PC-3 (cell line): ENCODE data around the gene BAIAP2L1. TPM values are rescaled to one million over a fixed set of nuclear protein-coding genes. Genes with fewer than 3 reads are reported as not detected.
A peak's percentile ranks its signal among the peaks of the same experiment; 100 is the strongest.

Source experiments
- ATAC-seq: fragments of 200-7000 bp; cut with Tn5 transposase; 2 replicates; pipeline ENCODE4 v1.9.1; 2020; ENCODE audit warnings: mild to moderate bottlenecking, moderate library complexity
- BruUV-seq: library from RNA; stranded (reverse); fragments of 400-500 nt; replicated peaks from 2 replicates; lab custom pipeline; 2021; lab: Mats Ljungman, UMichigan
- CTCF ChIA-PET: fragments of 300-600 bp; sonication (Branson Sonifier 250); formaldehyde crosslinking; loops from one replicate; lab custom pipeline; 2022; ENCODE audit warnings: antibody characterized with exemption; lab: Charles Lee
- POLR2A ChIA-PET: fragments of 300-600 bp; sonication (Branson Sonifier 250); formaldehyde crosslinking; loops from one replicate; lab custom pipeline; 2022; ENCODE audit warnings: antibody characterized with exemption; ENCODE audit not compliant: unreplicated experiment; lab: Charles Lee
- DNase-seq: peaks from one replicate; pipeline ENCODE4 v3.0.0-alpha.2; 2015
- H2AFZ ChIP-seq: fragments of 300-600 bp; sonication (generic); 2 replicates; pipeline ENCODE4 v1.6.0; 2016; ENCODE audit warnings: antibody characterized with exemption, low read length
- H3F3A ChIP-seq: fragments of 300-600 bp; sonication (generic); one replicate; pipeline ENCODE4 v1.6.0; 2017; ENCODE audit warnings: antibody characterized with exemption, low read length, control low read depth, mild to moderate bottlenecking; ENCODE audit not compliant: unreplicated experiment
- H3K27ac ChIP-seq: fragments of 300-600 bp; sonication (generic); 2 replicates; pipeline ENCODE4 v1.5.1; 2016; ENCODE audit warnings: mild to moderate bottlenecking, low read length
- H3K27me3 ChIP-seq: fragments of 300-600 bp; sonication (generic); 2 replicates; pipeline ENCODE4 v1.6.1; 2016; ENCODE audit warnings: low read length, mixed read lengths
- H3K36me3 ChIP-seq: fragments of 300-600 bp; sonication (generic); 2 replicates; pipeline ENCODE4 v1.6.1; 2016; ENCODE audit warnings: low read depth, mixed run types, low read length, mixed read lengths
- H3K4me1 ChIP-seq: fragments of 300-600 bp; sonication (generic); 2 replicates; pipeline ENCODE4 v1.5.1; 2016; ENCODE audit warnings: low read length; ENCODE audit not compliant: insufficient read depth
- H3K4me2 ChIP-seq: fragments of 300-600 bp; sonication (generic); 2 replicates; pipeline ENCODE4 v1.6.0; 2016; ENCODE audit warnings: low read length
- H3K4me3 ChIP-seq: fragments of 300-600 bp; sonication (generic); 2 replicates; pipeline ENCODE4 v1.5.1; 2016; ENCODE audit warnings: mild to moderate bottlenecking, low read length, mixed read lengths
- H3K79me2 ChIP-seq: fragments of 300-600 bp; sonication (generic); 2 replicates; pipeline ENCODE4 v1.6.1; 2017; ENCODE audit warnings: low read length, mixed read lengths
- H3K9ac ChIP-seq: fragments of 300-600 bp; sonication (generic); 2 replicates; pipeline ENCODE4 v1.6.0; 2016; ENCODE audit warnings: mild to moderate bottlenecking, low read length
- H3K9me2 ChIP-seq: fragments of 300-600 bp; sonication (generic); replicated peaks from 2 replicates; pipeline ENCODE4 v1.6.1; 2016; ENCODE audit warnings: mixed run types, low read length, mixed read lengths
- H3K9me3 ChIP-seq: fragments of 300-600 bp; sonication (generic); 2 replicates; pipeline ENCODE4 v1.6.1; 2016; ENCODE audit warnings: low read length, mixed read lengths
- H4K20me1 ChIP-seq: fragments of 300-600 bp; sonication (generic); 2 replicates; pipeline ENCODE4 v1.6.1; 2016; ENCODE audit warnings: low read length, mixed read lengths
- EZH2 ChIP-seq: fragments of 300-600 bp; sonication (generic); IDR thresholded peaks from one replicate; pipeline ENCODE4 v1.6.1; 2017; ENCODE audit warnings: antibody characterized with exemption, mild to moderate bottlenecking, low read length; ENCODE audit not compliant: unreplicated experiment
- EZH2phosphoT487 ChIP-seq: fragments of 300-600 bp; sonication (generic); IDR thresholded peaks from 2 replicates; pipeline ENCODE4 v1.6.1; 2018; ENCODE audit warnings: mild to moderate bottlenecking, antibody characterized with exemption, low read length, borderline replicate concordance
- intact Hi-C: fragments of 100-400 bp; cut with micrococcal nuclease; formaldehyde crosslinking; loops from 2 replicates; pipeline ENCODE4 v1.9.0; 2023
- total RNA-seq: library from RNA; depleted of rRNA; stranded (reverse); fragments of >200 nt; gene quantifications from 2 replicates; pipeline ENCODE4 v1.2.3, GENCODE V29; 2014
- TF ChIP-seq, protein P1 (sequence below): fragments of 300-600 bp; sonication (generic); conservative IDR thresholded peaks from 2 replicates; pipeline ENCODE4 v1.5.1; 2017; ENCODE audit warnings: antibody characterized with exemption, low read depth, mild to moderate bottlenecking, low read length

Gene BAIAP2L1
- total RNA-seq, 1 experiment from 2014 or later = 18.9 TPM

DNA sequence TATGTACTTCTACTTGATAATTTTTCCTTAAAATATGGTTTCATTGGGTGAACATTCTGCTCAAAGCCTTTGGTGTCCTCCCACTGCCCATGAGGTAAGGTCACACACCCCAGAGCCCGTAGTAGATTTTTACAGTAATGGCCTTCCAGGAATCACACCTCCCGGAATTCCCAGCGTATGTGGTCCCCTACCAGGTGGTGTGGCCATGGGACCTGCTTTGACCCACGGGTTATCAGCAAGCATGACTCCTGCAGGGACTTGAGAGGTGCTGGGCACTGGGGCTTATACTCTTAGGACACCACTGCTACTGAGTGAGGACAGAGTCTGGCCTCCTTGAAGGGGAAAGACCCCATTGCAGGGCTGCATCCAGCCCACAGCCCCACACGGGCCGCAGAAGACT, 42.2 kb downstream of the BAIAP2L1 start:
- CTCF ChIA-PET = interaction anchor here (0.6 kb wide), 1 partner anchor 73 kb away, joined by 6 read pairs; no protein-coding TSS in a partner anchor
- no peak for DNase-seq

DNA sequence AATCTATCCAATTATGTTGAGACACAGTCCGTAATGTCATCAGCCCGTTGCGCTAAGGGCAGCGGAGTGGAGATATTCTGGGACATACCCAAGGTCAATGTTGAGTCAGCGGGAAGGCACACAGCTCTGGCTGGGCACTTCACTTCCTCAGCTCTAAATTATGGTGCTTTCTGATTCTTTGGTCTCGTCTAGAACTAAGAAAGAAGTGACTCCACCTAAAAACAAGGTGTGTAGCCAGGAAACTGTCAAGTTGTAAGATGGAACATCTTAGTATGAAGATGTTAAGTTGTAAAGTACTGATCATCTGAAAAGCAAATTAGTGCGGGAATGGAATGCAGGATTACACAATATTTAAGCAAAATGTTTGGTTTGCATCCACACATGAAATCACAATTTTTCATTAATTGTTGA, 43.1 kb downstream of the BAIAP2L1 start:
- no peaks in the 10 kb centered on the region for H4K20me1 ChIP-seq
- peak; percentile 37 for ATAC-seq
- H3K79me2 ChIP-seq = peaks cover 8% of the 10 kb centered on the region; the same call in 1 of the 2 replicates
- H3K27me3 ChIP-seq = no peaks in the 10 kb centered on the region
- H3F3A ChIP-seq = no peaks in the 10 kb centered on the region
- no peaks in the 10 kb centered on the region for H3K9me3 ChIP-seq
- CTCF ChIA-PET = no interaction called here
- no peak overlapping the region for H3K4me3 ChIP-seq
- peaks cover 35% of the 10 kb centered on the region for H3K4me1 ChIP-seq
- H3K27ac ChIP-seq = peak overlapping the region; percentile 27; the same call in 1 of the 2 replicates
- BruUV-seq = no TSS peak
- POLR2A ChIA-PET = interaction anchor here (0.6 kb wide), 1 partner anchor 43 kb away, joined by 5 read pairs; the partner anchor contains the start of gene BAIAP2L1
- peak; percentile 63 for DNase-seq
- no peaks in the 10 kb centered on the region for H3K9me2 ChIP-seq
- intact Hi-C loops = no loop called here
- H3K36me3 ChIP-seq = peaks cover 15% of the 10 kb centered on the region; the same call in 1 of the 2 replicates
- TF ChIP-seq EZH2phosphoT487 (no peak), EZH2 (no peak)
- TF ChIP-seq, protein P1, sequence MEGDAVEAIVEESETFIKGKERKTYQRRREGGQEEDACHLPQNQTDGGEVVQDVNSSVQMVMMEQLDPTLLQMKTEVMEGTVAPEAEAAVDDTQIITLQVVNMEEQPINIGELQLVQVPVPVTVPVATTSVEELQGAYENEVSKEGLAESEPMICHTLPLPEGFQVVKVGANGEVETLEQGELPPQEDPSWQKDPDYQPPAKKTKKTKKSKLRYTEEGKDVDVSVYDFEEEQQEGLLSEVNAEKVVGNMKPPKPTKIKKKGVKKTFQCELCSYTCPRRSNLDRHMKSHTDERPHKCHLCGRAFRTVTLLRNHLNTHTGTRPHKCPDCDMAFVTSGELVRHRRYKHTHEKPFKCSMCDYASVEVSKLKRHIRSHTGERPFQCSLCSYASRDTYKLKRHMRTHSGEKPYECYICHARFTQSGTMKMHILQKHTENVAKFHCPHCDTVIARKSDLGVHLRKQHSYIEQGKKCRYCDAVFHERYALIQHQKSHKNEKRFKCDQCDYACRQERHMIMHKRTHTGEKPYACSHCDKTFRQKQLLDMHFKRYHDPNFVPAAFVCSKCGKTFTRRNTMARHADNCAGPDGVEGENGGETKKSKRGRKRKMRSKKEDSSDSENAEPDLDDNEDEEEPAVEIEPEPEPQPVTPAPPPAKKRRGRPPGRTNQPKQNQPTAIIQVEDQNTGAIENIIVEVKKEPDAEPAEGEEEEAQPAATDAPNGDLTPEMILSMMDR = no peak
- no peak overlapping the region for H2AFZ ChIP-seq
- no peak overlapping the region for H3K9ac ChIP-seq
- peak overlapping the region; percentile 16 for H3K4me2 ChIP-seq

More for the DNA sequence above, 42.2 kb downstream of the BAIAP2L1 start:
- no peak overlapping the region for H3K27ac ChIP-seq
- H3K27me3 ChIP-seq = no peaks in the 10 kb centered on the region
- no TSS peak for BruUV-seq
- no peak overlapping the region for H2AFZ ChIP-seq
- intact Hi-C loops = no loop called here
- H3K9me3 ChIP-seq = no peaks in the 10 kb centered on the region
- no peak overlapping the region for H3K4me2 ChIP-seq
- POLR2A ChIA-PET = no interaction called here
- peaks cover 32% of the 10 kb centered on the region for H3K4me1 ChIP-seq
- peaks cover 15% of the 10 kb centered on the region; the same call in 1 of the 2 replicates for H3K36me3 ChIP-seq
- ATAC-seq = no peak
- H3K4me3 ChIP-seq = no peak overlapping the region
- H3F3A ChIP-seq = no peaks in the 10 kb centered on the region
- peaks cover 6% of the 10 kb centered on the region; the same call in 1 of the 2 replicates for H3K79me2 ChIP-seq
- TF ChIP-seq, protein P1 = no peak
- TF ChIP-seq EZH2phosphoT487 = no peak
- TF ChIP-seq EZH2 = no peak
- H3K9ac ChIP-seq = no peak overlapping the region
- H3K9me2 ChIP-seq = no peaks in the 10 kb centered on the region
- H4K20me1 ChIP-seq = no peaks in the 10 kb centered on the region

- peaks cover 30% of the 10 kb centered on the region for H3K79me2 ChIP-seq
- BruUV-seq = no TSS peak
- no peaks in the 10 kb centered on the region for H3K9me3 ChIP-seq
- POLR2A ChIA-PET = interaction anchor here (0.6 to 1.0 kb wide), 2 partner anchors 45 to 118 kb away, joined by 3 to 5 read pairs; partner anchors contain the start of gene BAIAP2L1
- H3K27me3 ChIP-seq = no peaks in the 10 kb centered on the region
- H3K9ac ChIP-seq = peak overlapping the region; percentile 74
- peak overlapping the region; percentile 99 for H3K27ac ChIP-seq
- ATAC-seq (no peak), DNase-seq (no peak)
- no peaks in the 10 kb centered on the region for H4K20me1 ChIP-seq
- H3F3A ChIP-seq = no peaks in the 10 kb centered on the region
- no peaks in the 10 kb centered on the region for H3K9me2 ChIP-seq
- peak overlapping the region; percentile 86 for H3K4me2 ChIP-seq
- peaks cover 48% of the 10 kb centered on the region for H3K4me1 ChIP-seq
- CTCF ChIA-PET = interaction anchor here (1.4 kb wide), 1 partner anchor 46 kb away, joined by 3 read pairs; the partner anchor contains the start of gene BAIAP2L1
- peaks cover 14% of the 10 kb centered on the region; the same call in 1 of the 2 replicates for H3K36me3 ChIP-seq
- TF ChIP-seq, protein P1 = no peak
- TF ChIP-seq EZH2 = no peak
- intact Hi-C loops = loop anchor here (2.0 kb wide), 1 partner anchor 18 kb away; no protein-coding TSS in a partner anchor
- no peak overlapping the region for H2AFZ ChIP-seq
- H3K4me3 ChIP-seq = no peak overlapping the region; the same call in 1 of the 2 replicates
Observed at GRCh38 chr7:98355250-98355538, 45.7 kb downstream of the BAIAP2L1 start.
